Progenitor cell of endocrine pancreas (in vitro differentiated cells): Measurements from ENCODE around the gene SCO1. TPM values are rescaled to one million over a fixed set of nuclear protein-coding genes. Genes with fewer than 3 reads are reported as not detected.
A peak's percentile ranks its signal among the peaks of the same experiment; 100 is the strongest.

Source experiments
- DNase-seq: peaks from one replicate; pipeline ENCODE4 v3.0.0; 2021; ENCODE audit warnings: low spot score; ENCODE audit not compliant: unreplicated experiment
- H3K27ac Mint-ChIP-seq: 2 replicates; pipeline ENCODE4 v1.8.0; 2021; ENCODE audit warnings: mild to moderate bottlenecking, moderate library complexity, mixed read lengths
- H3K27me3 Mint-ChIP-seq: 2 replicates; pipeline ENCODE4 v1.8.0; 2021; ENCODE audit warnings: mixed read lengths
- H3K36me3 Mint-ChIP-seq: 2 replicates; pipeline ENCODE4 v1.8.0; 2022; ENCODE audit warnings: mixed read lengths; ENCODE audit not compliant: insufficient read depth
- H3K4me1 Mint-ChIP-seq: 2 replicates; pipeline ENCODE4 v1.8.0; 2021; ENCODE audit warnings: low read depth, mixed read lengths
- H3K4me3 Mint-ChIP-seq: 2 replicates; pipeline ENCODE4 v1.8.0; 2021; ENCODE audit warnings: low read depth, mild to moderate bottlenecking, moderate library complexity, mixed read lengths
- H3K9me3 Mint-ChIP-seq: 2 replicates; pipeline ENCODE4 v1.8.0; 2021; ENCODE audit warnings: low read depth, mixed read lengths
- CTCF ChIP-seq: fragments of 200-600 bp; sonication (generic); IDR thresholded peaks from one replicate; pipeline ENCODE4 v1.5.0; 2021; ENCODE audit warnings: antibody characterized with exemption, mild to moderate bottlenecking; ENCODE audit not compliant: unreplicated experiment
- total RNA-seq: library from RNA; stranded (reverse); gene quantifications from 2 replicates; pipeline ENCODE4 v1.2.1, GENCODE V29; 2021

The SCO1 gene
- total RNA-seq, 1 donor from 2014 or later = 29.0 TPM

- Mint-ChIP-seq H3K4me3 (no peak overlapping the region), H3K27ac (no peak overlapping the region), H3K4me1 (no peaks in the 10 kb centered on the region), H3K9me3 (no peaks in the 10 kb centered on the region), H3K36me3 (peaks cover 12% of the 10 kb centered on the region), H3K27me3 (no peaks in the 10 kb centered on the region)
- TF ChIP-seq CTCF = no peak
- no peak for DNase-seq
These were observed 63.5 kb downstream of the SCO1 start for GRCh38 chr17:10633738-10634379.

- H3K27me3 Mint-ChIP-seq = no peaks in the 10 kb centered on the region
- H3K36me3 Mint-ChIP-seq = peaks cover 9% of the 10 kb centered on the region
- H3K9me3 Mint-ChIP-seq = no peaks in the 10 kb centered on the region
- H3K4me1 Mint-ChIP-seq = peaks cover 2% of the 10 kb centered on the region
- no peak overlapping the region for H3K4me3 Mint-ChIP-seq
- no peak for TF ChIP-seq CTCF
- DNase-seq = no peak
- no peak overlapping the region for H3K27ac Mint-ChIP-seq
These were observed 65.6 kb downstream of the SCO1 start for GRCh38 chr17:10631701-10632100.

- H3K4me1 Mint-ChIP-seq = peaks cover 2% of the 10 kb centered on the region
- DNase-seq = peak; percentile 30
- peaks cover 9% of the 10 kb centered on the region for H3K36me3 Mint-ChIP-seq
- H3K27me3 Mint-ChIP-seq = no peaks in the 10 kb centered on the region
- H3K27ac Mint-ChIP-seq = no peak overlapping the region
- H3K4me3 Mint-ChIP-seq = no peak overlapping the region
- no peaks in the 10 kb centered on the region for H3K9me3 Mint-ChIP-seq
- TF ChIP-seq CTCF = peak; percentile 88
These were observed 66.2 kb downstream of the SCO1 start for GRCh38 chr17:10631048-10631700.

- H3K36me3 Mint-ChIP-seq = peaks cover 7% of the 10 kb centered on the region
- no peak overlapping the region for H3K4me3 Mint-ChIP-seq
- no peak for DNase-seq
- no peak overlapping the region for H3K27ac Mint-ChIP-seq
- no peak for TF ChIP-seq CTCF
- H3K27me3 Mint-ChIP-seq = no peaks in the 10 kb centered on the region
- no peaks in the 10 kb centered on the region for H3K9me3 Mint-ChIP-seq
- H3K4me1 Mint-ChIP-seq = peaks cover 2% of the 10 kb centered on the region
These were observed 67.6 kb downstream of the SCO1 start for GRCh38 chr17:10629706-10630105.

- Mint-ChIP-seq H3K27ac (no peak overlapping the region), H3K4me1 (peaks cover 2% of the 10 kb centered on the region), H3K36me3 (peaks cover 6% of the 10 kb centered on the region), H3K27me3 (peaks cover 2% of the 10 kb centered on the region), H3K9me3 (no peaks in the 10 kb centered on the region), H3K4me3 (no peak overlapping the region)
- peak; percentile 48 for TF ChIP-seq CTCF
- no peak for DNase-seq
These were observed 68.6 kb downstream of the SCO1 start for GRCh38 chr17:10628756-10629155.
